ENCODE measurements around the gene GLT6D1.
"Not testable (repeated sequence)": the region's sequence is repeated elsewhere in the genome, so short reads cannot be mapped to it uniquely, and the experiment has no call there.

DNA sequence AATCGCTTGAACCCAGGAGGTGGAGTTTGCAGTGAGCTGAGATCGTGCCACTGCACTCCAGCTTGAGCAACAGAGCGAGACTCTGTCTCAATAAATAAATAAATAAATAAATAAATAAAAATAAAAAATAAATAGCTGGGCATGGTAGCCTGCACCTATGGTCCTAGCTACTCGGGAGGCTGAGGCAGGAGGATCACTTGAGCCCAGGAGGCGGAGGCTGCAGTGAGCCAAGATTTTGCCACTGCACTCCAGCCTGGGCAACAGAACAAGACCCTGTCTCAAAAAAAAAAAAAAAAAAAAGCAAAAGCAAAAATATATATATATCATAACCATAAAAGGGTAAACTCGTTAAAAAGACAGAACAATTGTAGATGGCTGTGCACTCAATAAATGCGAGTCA is 33.4 kb upstream of the GLT6D1 start:
- TF ChIP-seq, protein P1, sequence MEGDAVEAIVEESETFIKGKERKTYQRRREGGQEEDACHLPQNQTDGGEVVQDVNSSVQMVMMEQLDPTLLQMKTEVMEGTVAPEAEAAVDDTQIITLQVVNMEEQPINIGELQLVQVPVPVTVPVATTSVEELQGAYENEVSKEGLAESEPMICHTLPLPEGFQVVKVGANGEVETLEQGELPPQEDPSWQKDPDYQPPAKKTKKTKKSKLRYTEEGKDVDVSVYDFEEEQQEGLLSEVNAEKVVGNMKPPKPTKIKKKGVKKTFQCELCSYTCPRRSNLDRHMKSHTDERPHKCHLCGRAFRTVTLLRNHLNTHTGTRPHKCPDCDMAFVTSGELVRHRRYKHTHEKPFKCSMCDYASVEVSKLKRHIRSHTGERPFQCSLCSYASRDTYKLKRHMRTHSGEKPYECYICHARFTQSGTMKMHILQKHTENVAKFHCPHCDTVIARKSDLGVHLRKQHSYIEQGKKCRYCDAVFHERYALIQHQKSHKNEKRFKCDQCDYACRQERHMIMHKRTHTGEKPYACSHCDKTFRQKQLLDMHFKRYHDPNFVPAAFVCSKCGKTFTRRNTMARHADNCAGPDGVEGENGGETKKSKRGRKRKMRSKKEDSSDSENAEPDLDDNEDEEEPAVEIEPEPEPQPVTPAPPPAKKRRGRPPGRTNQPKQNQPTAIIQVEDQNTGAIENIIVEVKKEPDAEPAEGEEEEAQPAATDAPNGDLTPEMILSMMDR (IDR thresholded peaks at IDR 0.05), result not testable (repeated sequence)
- TF ChIP-seq POLR2A, POLR2AphosphoS5 (IDR thresholded peaks at IDR 0.05): not testable (repeated sequence)
